Trophoblast cell (in vitro differentiated cells and primary cell): ENCODE measurements around the gene CACNA1D.

ENCODE experiments used
- DNase-seq, 2 donors: peaks; one replicate each; pipeline ENCODE4 v3.0.0-alpha.2; 2016
- H2AFZ ChIP-seq: 2 replicates; pipeline ENCODE4 v1.6.1; 2013; ENCODE audit warnings: low read length, moderate library complexity, mild to moderate bottlenecking; ENCODE audit not compliant: insufficient read depth, poor library complexity
- H2AK5ac ChIP-seq: 2 replicates; pipeline ENCODE4 v1.6.1; 2013; ENCODE audit warnings: mild to moderate bottlenecking, low read length
- H2BK120ac ChIP-seq: 2 replicates; pipeline ENCODE4 v1.6.1; 2013; ENCODE audit warnings: low read length, mild to moderate bottlenecking, moderate library complexity; ENCODE audit not compliant: insufficient read depth, poor library complexity
- H2BK12ac ChIP-seq: 2 replicates; pipeline ENCODE4 v1.6.1; 2013; ENCODE audit warnings: mild to moderate bottlenecking, low read length, moderate library complexity
- H2BK5ac ChIP-seq: 2 replicates; pipeline ENCODE4 v1.6.1; 2013; ENCODE audit warnings: low read length, low read depth, moderate library complexity, mild to moderate bottlenecking; ENCODE audit not compliant: poor library complexity
- H3K14ac ChIP-seq: 2 replicates; pipeline ENCODE4 v1.6.1; 2013; ENCODE audit warnings: mild to moderate bottlenecking, low read length
- H3K18ac ChIP-seq: 2 replicates; pipeline ENCODE4 v1.6.1; 2013; ENCODE audit warnings: mild to moderate bottlenecking, low read length
- H3K23ac ChIP-seq: 2 replicates; pipeline ENCODE4 v1.6.1; 2013; ENCODE audit warnings: low read length
- H3K27ac ChIP-seq: 2 replicates; pipeline ENCODE4 v1.5.1; 2013; ENCODE audit warnings: low read depth, mild to moderate bottlenecking, inconsistent platforms, low read length, moderate library complexity
- H3K27me3 ChIP-seq: 2 replicates; pipeline ENCODE4 v1.6.1; 2013; ENCODE audit warnings: inconsistent platforms, mild to moderate bottlenecking, low read length, moderate library complexity; ENCODE audit not compliant: insufficient read depth
- H3K36me3 ChIP-seq, 2 experiments: 1 replicate in 1 of 2; 2 replicates in 1 of 2; pipeline ENCODE4 v1.6.1; 2013; ENCODE audit warnings: low read length in 2 of 2, mild to moderate bottlenecking in 2 of 2, moderate library complexity in 1 of 2; ENCODE audit not compliant: insufficient read depth in 2 of 2, control insufficient read depth in 1 of 2
- H3K4ac ChIP-seq: 2 replicates; pipeline ENCODE4 v1.6.1; 2013; ENCODE audit warnings: low read depth, mild to moderate bottlenecking, low read length, moderate library complexity
- H3K4me1 ChIP-seq, 2 experiments: 1 replicate in 1 of 2; 2 replicates in 1 of 2; pipeline ENCODE4 v1.6.1; 2013; ENCODE audit warnings: low read length in 2 of 2, mild to moderate bottlenecking in 2 of 2, moderate library complexity in 1 of 2; ENCODE audit not compliant: insufficient read depth in 2 of 2, control insufficient read depth in 1 of 2
- H3K4me2 ChIP-seq: 2 replicates; pipeline ENCODE4 v1.6.1; 2013; ENCODE audit warnings: inconsistent platforms, mild to moderate bottlenecking, low read length, moderate library complexity
- H3K4me3 ChIP-seq: 2 replicates; pipeline ENCODE4 v1.5.1; 2013; ENCODE audit warnings: mild to moderate bottlenecking, low read depth, low read length, inconsistent platforms
- H3K79me1 ChIP-seq: one replicate; pipeline ENCODE4 v1.6.1; 2013; ENCODE audit warnings: low read length
- H3K79me2 ChIP-seq: 2 replicates; pipeline ENCODE4 v1.6.1; 2013; ENCODE audit warnings: low read length, mild to moderate bottlenecking; ENCODE audit not compliant: control insufficient read depth, insufficient read depth, poor library complexity
- H3K9ac ChIP-seq: 2 replicates; pipeline ENCODE4 v1.6.1; 2013; ENCODE audit warnings: mild to moderate bottlenecking, low read length
- H3K9me3 ChIP-seq: 2 replicates; pipeline ENCODE4 v1.6.1; 2013; ENCODE audit warnings: low read depth, mild to moderate bottlenecking, control low read depth, inconsistent platforms, low read length; ENCODE audit not compliant: insufficient read depth
- H4K12ac ChIP-seq: 2 replicates; pipeline ENCODE4 v1.6.1; 2013; ENCODE audit warnings: low read depth, mild to moderate bottlenecking, low read length, moderate library complexity
- H4K8ac ChIP-seq: 2 replicates; pipeline ENCODE4 v1.6.1; 2013; ENCODE audit warnings: low read depth, mild to moderate bottlenecking, low read length, moderate library complexity
- H4K91ac ChIP-seq: one replicate; pipeline ENCODE4 v1.6.1; 2013; ENCODE audit warnings: low read depth, mild to moderate bottlenecking, low read length, moderate library complexity
- WGBS: extraction: QIAGEN DNeasy Blood & Tissue Kit; methylation state at CpG from one replicate; pipeline ENCODE4 v1.1.7; 2013; ENCODE audit warnings: missing lambda C conversion rate; ENCODE audit not compliant: insufficient read length, insufficient coverage; ENCODE audit errors: extremely low coverage; 5-methylcytosine and 5-hydroxymethylcytosine counted together

The CACNA1D gene

GRCh38 chr3:53498806-53499641 lies 4.6 kb downstream of the CACNA1D start:
- no peak overlapping the region for H4K91ac ChIP-seq
- DNase-seq: no peak
- no peak overlapping the region for H4K12ac ChIP-seq
- H3K4ac ChIP-seq: no peak overlapping the region
- H3K27ac ChIP-seq: no peak overlapping the region
- no peak overlapping the region for H3K14ac ChIP-seq
- H3K9me3 ChIP-seq: no peaks in the 10 kb centered on the region
- no peak overlapping the region for H2AFZ ChIP-seq
- H3K4me1 ChIP-seq: peaks cover 8 to 16% of the 10 kb centered on the region in 2 experiments
- no peak overlapping the region for H2AK5ac ChIP-seq
- no peaks in the 10 kb centered on the region for H3K36me3 ChIP-seq
- H2BK12ac ChIP-seq: no peak overlapping the region
- H3K9ac ChIP-seq: no peak overlapping the region
- no peaks in the 10 kb centered on the region for H3K79me2 ChIP-seq
- H2BK5ac ChIP-seq: no peak overlapping the region
- no peak overlapping the region for H3K4me3 ChIP-seq
- H3K23ac ChIP-seq: no peak overlapping the region
- peaks cover 23% of the 10 kb centered on the region for H3K27me3 ChIP-seq
- H2BK120ac ChIP-seq: no peak overlapping the region
- no peak overlapping the region for H3K4me2 ChIP-seq
- no peak overlapping the region for H3K18ac ChIP-seq
- no CpG with 5 or more reads among the region's 8 CpGs for WGBS
- no peaks in the 10 kb centered on the region for H3K79me1 ChIP-seq
- no peak overlapping the region for H4K8ac ChIP-seq

DNA sequence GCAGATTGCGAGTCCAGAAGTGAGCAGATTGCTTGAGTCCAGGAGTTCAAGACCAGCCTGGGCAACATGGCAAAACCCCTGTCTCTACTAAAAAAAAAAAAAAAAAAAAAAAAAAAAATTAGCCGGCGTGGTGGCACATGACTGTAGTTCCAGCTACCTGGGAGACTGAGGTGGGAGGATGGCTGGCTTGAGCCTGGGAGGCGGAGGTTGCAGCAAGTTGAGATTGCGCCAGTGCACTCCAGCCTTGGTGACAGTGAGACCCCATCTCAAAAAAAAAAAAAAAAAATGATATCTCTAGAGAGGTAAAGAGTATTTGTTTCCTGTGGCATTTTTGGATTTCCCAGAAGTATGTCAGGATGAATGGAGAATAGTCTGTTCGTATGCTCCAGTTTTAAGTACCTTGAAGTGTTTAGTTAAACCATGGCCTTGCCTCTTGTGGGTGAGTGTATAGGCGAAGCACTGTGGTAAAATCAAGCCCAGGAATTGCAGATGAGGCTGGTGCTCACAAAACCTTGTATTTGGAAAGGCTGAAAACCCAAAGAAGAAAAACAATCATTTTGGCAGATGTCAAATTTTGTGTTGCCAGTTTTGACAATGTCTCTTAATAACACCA lies 5.9 kb downstream of the CACNA1D start:
- Histone ChIP-seq H3K9me3 (no peaks in the 10 kb centered on the region), H3K79me1 (no peaks in the 10 kb centered on the region), H3K4me3 (no peak overlapping the region), H2BK5ac (no peak overlapping the region), H3K23ac (no peak overlapping the region), H2AFZ (no peak overlapping the region), H3K27me3 (peaks cover 16% of the 10 kb centered on the region), H3K9ac (no peak overlapping the region), H3K4me1 (peaks cover 4 to 12% of the 10 kb centered on the region in 2 experiments), H3K4ac (no peak overlapping the region), H2AK5ac (no peak overlapping the region), H3K18ac (no peak overlapping the region), H3K79me2 (no peaks in the 10 kb centered on the region), H4K91ac (no peak overlapping the region), H4K8ac (no peak overlapping the region), H2BK120ac (no peak overlapping the region), H3K27ac (no peak overlapping the region), H3K4me2 (no peak overlapping the region), H2BK12ac (no peak overlapping the region), H4K12ac (no peak overlapping the region), H3K36me3 (no peaks in the 10 kb centered on the region), H3K14ac (no peak overlapping the region)
- no peak for DNase-seq
- no CpG with 5 or more reads among the region's 7 CpGs for WGBS

DNA sequence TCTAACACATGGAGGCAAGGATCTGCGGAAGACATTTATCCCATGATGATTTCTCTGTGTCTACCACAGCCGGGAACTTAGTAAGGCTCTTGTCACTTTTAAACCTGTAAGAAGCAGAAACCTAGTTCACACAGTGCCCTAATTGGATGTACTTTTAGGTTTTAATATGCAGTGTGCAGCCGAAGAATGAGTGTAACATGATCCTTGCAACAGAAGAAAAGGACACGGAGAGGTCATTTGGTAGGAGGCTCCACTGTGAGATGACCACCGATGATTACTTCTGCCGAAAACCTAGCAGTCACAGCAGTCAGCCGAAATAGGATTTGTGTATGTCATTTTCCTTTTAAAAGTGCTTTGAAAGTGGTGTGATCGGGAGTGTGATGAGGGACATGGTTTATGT lies 6.8 kb downstream of the CACNA1D start:
- Histone ChIP-seq H2BK5ac (no peak overlapping the region), H3K4me3 (no peak overlapping the region), H3K27ac (no peak overlapping the region), H3K23ac (no peak overlapping the region), H2AK5ac (no peak overlapping the region), H3K4ac (no peak overlapping the region), H4K91ac (no peak overlapping the region), H3K4me2 (no peak overlapping the region), H3K79me2 (no peaks in the 10 kb centered on the region), H4K8ac (no peak overlapping the region), H3K9me3 (no peaks in the 10 kb centered on the region), H3K79me1 (no peaks in the 10 kb centered on the region), H3K18ac (no peak overlapping the region), H3K36me3 (no peaks in the 10 kb centered on the region), H3K14ac (no peak overlapping the region), H3K27me3 (peaks cover 6% of the 10 kb centered on the region), H2BK120ac (no peak overlapping the region), H3K4me1 (peaks cover 2 to 8% of the 10 kb centered on the region in 2 experiments), H3K9ac (no peak overlapping the region), H4K12ac (no peak overlapping the region), H2AFZ (no peak overlapping the region), H2BK12ac (no peak overlapping the region)
- no peak for DNase-seq
- no CpG with 5 or more reads among the region's 8 CpGs for WGBS

DNA sequence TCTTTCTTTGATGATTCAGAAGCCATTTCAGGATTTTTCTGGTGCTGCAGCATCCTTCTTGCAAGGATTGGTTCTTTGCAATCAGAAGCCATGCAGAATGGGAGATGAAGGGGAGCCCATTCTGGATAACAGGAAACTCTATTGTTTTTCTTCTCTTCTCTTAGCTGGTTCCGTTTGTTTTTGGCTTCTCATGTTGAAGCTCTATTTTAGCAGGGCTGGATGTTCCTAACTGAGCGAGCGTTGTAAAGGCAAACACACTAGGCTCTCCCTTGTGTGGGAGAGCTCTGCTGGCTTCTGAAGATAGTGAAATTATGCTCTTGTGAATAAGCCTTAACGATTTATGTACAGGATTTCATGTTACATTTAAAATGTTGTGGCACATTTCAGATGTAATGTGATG lies 8.3 kb downstream of the CACNA1D start:
- H3K36me3 ChIP-seq: no peaks in the 10 kb centered on the region
- H3K4me3 ChIP-seq: no peak overlapping the region
- no peak overlapping the region for H4K91ac ChIP-seq
- WGBS: no CpG with 5 or more reads among the region's 4 CpGs
- no peak overlapping the region for H2AFZ ChIP-seq
- peak in 1 of 2 donors; percentile 17 for DNase-seq
- H2BK120ac ChIP-seq: no peak overlapping the region
- H3K27ac ChIP-seq: no peak overlapping the region
- no peak overlapping the region for H4K12ac ChIP-seq
- no peak overlapping the region for H2BK5ac ChIP-seq
- H3K27me3 ChIP-seq: no peaks in the 10 kb centered on the region
- H3K23ac ChIP-seq: no peak overlapping the region
- H3K4me1 ChIP-seq: peaks cover 0 to 6% of the 10 kb centered on the region in 2 experiments
- H3K9me3 ChIP-seq: no peaks in the 10 kb centered on the region
- H2AK5ac ChIP-seq: no peak overlapping the region
- H4K8ac ChIP-seq: no peak overlapping the region
- no peak overlapping the region for H3K4me2 ChIP-seq
- H3K79me2 ChIP-seq: no peaks in the 10 kb centered on the region
- no peak overlapping the region for H3K9ac ChIP-seq
- H3K79me1 ChIP-seq: no peaks in the 10 kb centered on the region
- no peak overlapping the region for H3K18ac ChIP-seq
- H3K14ac ChIP-seq: no peak overlapping the region
- H3K4ac ChIP-seq: no peak overlapping the region
- H2BK12ac ChIP-seq: no peak overlapping the region
